ENCODE results near the gene FBP1. TPM values are rescaled to one million over a fixed set of nuclear protein-coding genes. Genes with fewer than 3 reads are reported as not detected.

FBP1 gene
- total and polyA plus RNA-seq, 10 of the 15 experiments (the other 5 are each of a cell fraction or from before 2014, with no cell fraction given) = 0.11 to 0.38 (median 0.15) TPM; not detected in 7

DNA sequence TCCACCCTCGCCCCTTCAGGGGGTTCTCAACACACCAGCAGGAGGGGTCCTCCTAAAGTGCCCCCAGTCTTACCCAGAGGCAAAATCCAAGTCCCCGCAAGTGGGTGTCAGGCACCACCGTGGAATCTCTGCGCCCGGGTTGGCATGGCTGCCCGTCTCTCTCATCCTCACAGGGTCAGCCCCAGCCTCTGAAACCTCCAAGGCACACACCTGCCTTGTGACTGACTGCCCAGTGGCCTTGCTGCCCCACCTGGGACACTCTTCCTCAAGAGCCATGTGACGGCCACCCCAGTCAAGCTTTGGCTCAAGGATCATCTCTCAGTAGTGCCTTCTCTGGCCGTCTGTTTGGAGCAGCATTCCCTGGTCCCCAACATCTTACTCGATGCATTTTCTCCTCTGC is 50.6 kb downstream of the FBP1 start:
- CTCF ChIA-PET = no interaction called here
- SMC1A ChIA-PET (ENCODE audit: uncharacterized antibody, unreplicated experiment) = no interaction called here
- intact Hi-C loops (cut with micrococcal nuclease; ENCODE audit: unreplicated experiment) = no loop called here
- H3K9ac ChIP-seq (ENCODE audit: control insufficient read depth, insufficient read depth, low read length) = no peak overlapping the region
- no peaks in the 10 kb centered on the region for H3K36me3 ChIP-seq (ENCODE audit: control insufficient read depth in 2 of 2, insufficient read depth in 2 of 2, low read length in 1 of 2)
- RAD21 ChIA-PET (ENCODE audit: unreplicated experiment) = no interaction called here
- WGBS (ENCODE audit: insufficient coverage, insufficient replicate concordance, low lambda C conversion rate, missing lambda C conversion rate) = 48% methylated on average over 9 of the region's 9 CpGs
- no TSS peak for BruUV-seq (replicated peaks)
- no peak for FAIRE-seq
- no peak overlapping the region for H2AFZ ChIP-seq (ENCODE audit: control insufficient read depth, low read depth, low read length)
- in situ Hi-C loops (cut with MboI) = no loop called here
- no peaks in the 10 kb centered on the region for H4K20me1 ChIP-seq (ENCODE audit: control insufficient read depth, insufficient read depth)
- no peak overlapping the region for H3K4me2 ChIP-seq (ENCODE audit: control insufficient read depth, insufficient read depth)
- no peak for ATAC-seq
- H3K4me3 ChIP-seq = no peak overlapping the region
- no peak overlapping the region for H3K27ac ChIP-seq (ENCODE audit: control insufficient read depth, insufficient read depth)
- H3K27me3 ChIP-seq (replicated peaks in 1 of 2; ENCODE audit: control insufficient read depth in 2 of 2, insufficient read depth in 2 of 2, low read length in 1 of 2) = no peaks in the 10 kb centered on the region
- H3K4me1 ChIP-seq (ENCODE audit: control insufficient read depth, insufficient read depth, low read length) = peaks cover 3% of the 10 kb centered on the region; the same call in 1 of the 2 replicates
- TF ChIP-seq NR2C2 (IDR thresholded peaks at IDR 0.05; ENCODE audit: borderline replicate concordance, control insufficient read depth, insufficient read length, low read depth) = no peak
- no peak for TF ChIP-seq KAT2A (conservative IDR thresholded peaks at IDR 0.05; ENCODE audit: control insufficient read depth, low read depth, low read length)
- TF ChIP-seq ETV6 (conservative IDR thresholded peaks at IDR 0.05 in 1 of 2, IDR thresholded peaks at IDR 0.05 in 1 of 2; ENCODE audit: borderline replicate concordance in 1 of 2, low read depth in 1 of 2) = no peak
- TF ChIP-seq MEF2A (IDR thresholded peaks at IDR 0.05; ENCODE audit: insufficient read depth, low read depth, low read length) = no peak
- no peak for TF ChIP-seq KLF5 (IDR thresholded peaks at IDR 0.05; ENCODE audit: partially characterized antibody)
- no peak for TF ChIP-seq ZNF274 (IDR thresholded peaks at IDR 0.05; ENCODE audit: insufficient read depth, insufficient read length)
- no peak for TF ChIP-seq YBX1 (IDR thresholded peaks at IDR 0.05)
- TF ChIP-seq TCF7 (IDR thresholded peaks at IDR 0.05; ENCODE audit: borderline replicate concordance) = no peak
- TF ChIP-seq ZNF207 (IDR thresholded peaks at IDR 0.05; ENCODE audit: borderline replicate concordance) = no peak
- TF ChIP-seq TCF12 (IDR thresholded peaks at IDR 0.05; ENCODE audit: low read depth, low read length) = no peak
- no peaks in the 10 kb centered on the region for H3K9me3 ChIP-seq (replicated peaks; ENCODE audit: control insufficient read depth, insufficient read depth, low read length)
- H3K79me2 ChIP-seq (ENCODE audit: control insufficient read depth, insufficient read depth, low read length) = no peaks in the 10 kb centered on the region
- POLR2A ChIA-PET = no interaction called here
- no peak for DNase-seq (ENCODE audit: low read depth, low spot score)

Data from GM12878 (cell line).